ENCODE results near the gene TNPO1.

Gene TNPO1

DNA sequence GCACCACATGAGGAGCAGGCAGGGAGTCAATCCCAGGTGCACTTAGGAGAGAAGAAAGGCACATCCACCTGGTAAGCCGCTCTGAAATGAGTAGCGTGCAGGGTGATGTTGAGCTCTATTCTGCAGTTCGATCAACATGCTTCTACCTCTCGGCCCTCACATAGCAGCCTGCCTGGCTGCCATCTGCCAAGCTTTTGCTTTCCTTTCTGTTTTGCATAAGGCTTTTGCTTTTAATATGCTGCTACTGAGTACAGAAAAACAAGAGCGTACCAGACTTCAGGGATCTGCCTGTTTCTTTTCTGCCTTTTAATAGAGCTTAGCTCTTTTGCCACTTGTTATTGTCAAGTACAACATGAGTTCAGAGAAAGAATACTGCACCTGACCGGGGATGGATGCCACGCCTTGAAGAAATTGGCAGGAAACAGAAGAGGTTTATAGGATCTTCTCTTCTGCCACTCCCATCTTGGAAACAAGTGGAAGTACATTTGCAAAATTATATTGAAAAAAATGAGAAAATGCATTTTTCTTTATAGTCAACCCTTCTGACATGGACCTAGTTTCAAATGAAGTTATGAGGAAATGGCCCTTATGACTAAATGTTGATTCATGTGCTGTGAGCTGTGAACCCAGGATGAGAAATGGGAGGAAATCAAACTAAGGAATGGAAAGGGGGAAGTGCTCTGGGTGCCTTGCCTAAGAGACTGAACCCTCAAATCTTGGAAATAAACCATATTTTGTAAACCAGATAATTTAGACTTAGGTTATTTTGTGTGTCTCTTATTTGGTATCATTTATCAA, 135.4 kb downstream of the TNPO1 start:
- TF ChIP-seq, protein P1, sequence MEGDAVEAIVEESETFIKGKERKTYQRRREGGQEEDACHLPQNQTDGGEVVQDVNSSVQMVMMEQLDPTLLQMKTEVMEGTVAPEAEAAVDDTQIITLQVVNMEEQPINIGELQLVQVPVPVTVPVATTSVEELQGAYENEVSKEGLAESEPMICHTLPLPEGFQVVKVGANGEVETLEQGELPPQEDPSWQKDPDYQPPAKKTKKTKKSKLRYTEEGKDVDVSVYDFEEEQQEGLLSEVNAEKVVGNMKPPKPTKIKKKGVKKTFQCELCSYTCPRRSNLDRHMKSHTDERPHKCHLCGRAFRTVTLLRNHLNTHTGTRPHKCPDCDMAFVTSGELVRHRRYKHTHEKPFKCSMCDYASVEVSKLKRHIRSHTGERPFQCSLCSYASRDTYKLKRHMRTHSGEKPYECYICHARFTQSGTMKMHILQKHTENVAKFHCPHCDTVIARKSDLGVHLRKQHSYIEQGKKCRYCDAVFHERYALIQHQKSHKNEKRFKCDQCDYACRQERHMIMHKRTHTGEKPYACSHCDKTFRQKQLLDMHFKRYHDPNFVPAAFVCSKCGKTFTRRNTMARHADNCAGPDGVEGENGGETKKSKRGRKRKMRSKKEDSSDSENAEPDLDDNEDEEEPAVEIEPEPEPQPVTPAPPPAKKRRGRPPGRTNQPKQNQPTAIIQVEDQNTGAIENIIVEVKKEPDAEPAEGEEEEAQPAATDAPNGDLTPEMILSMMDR (IDR thresholded peaks at IDR 0.05; ENCODE audit: control insufficient read depth, extremely low read depth, insufficient read depth): no peak
- no peak for DNase-seq (ENCODE audit: low read depth)
- H3K4me3 ChIP-seq (ENCODE audit: low read depth, low read length): no peak overlapping the region

DNA sequence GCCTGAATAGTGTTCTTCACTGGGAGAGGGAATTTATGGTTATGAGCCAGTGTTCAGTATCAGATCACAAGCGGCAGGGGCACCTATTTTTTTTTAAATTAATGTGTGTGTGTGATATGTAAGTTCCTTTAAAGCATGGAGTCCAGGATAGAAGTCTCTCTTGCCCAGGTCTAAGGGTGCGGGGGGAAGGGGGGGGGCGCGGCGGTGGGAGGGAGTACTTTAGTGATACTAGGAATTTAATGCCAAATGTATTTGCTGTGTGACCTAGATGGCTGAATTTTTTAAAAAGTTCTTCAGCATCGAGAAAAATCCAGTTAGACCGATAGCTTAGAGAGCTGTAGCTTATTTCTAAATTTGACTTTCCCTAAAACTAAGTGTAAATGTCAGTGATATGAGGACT, 137.9 kb downstream of the TNPO1 start:
- TF ChIP-seq, protein P1 (IDR thresholded peaks at IDR 0.05; ENCODE audit: control insufficient read depth, extremely low read depth, insufficient read depth): no peak
- DNase-seq (ENCODE audit: low read depth): no peak
- no peak overlapping the region for H3K4me3 ChIP-seq (ENCODE audit: low read depth, low read length)

DNA sequence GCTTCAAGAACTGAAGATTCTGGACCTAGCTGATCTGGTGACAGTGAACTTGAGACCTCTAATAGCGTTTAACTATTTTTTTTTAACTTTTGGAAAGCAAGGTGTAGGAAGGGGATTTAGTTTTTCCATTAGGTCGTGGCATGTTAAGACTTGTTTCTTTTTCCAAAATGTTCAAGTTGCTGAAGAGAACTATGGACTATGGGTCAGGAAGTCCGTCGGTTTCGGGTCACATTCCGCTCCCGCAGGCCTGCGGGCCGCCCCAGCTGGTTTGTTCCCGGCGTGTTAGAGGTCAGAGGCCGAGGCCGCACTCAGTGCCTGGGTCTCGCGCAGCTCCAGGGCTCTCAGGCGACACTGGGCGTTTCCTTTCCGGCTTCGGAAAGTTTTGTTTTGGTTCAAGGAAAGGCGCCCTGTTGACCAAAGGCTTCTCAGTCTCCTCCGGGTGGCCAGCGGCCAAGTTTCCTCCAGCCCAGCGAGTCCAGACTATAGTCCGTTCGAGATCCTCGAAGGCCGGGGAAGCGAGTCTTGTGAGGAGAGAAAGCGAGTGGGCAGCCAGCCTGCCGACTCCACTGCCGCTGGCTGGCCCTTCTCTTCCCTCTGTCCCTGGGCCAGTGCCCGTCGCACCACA, 138.8 kb downstream of the TNPO1 start:
- no peak for DNase-seq (ENCODE audit: low read depth)

DNA sequence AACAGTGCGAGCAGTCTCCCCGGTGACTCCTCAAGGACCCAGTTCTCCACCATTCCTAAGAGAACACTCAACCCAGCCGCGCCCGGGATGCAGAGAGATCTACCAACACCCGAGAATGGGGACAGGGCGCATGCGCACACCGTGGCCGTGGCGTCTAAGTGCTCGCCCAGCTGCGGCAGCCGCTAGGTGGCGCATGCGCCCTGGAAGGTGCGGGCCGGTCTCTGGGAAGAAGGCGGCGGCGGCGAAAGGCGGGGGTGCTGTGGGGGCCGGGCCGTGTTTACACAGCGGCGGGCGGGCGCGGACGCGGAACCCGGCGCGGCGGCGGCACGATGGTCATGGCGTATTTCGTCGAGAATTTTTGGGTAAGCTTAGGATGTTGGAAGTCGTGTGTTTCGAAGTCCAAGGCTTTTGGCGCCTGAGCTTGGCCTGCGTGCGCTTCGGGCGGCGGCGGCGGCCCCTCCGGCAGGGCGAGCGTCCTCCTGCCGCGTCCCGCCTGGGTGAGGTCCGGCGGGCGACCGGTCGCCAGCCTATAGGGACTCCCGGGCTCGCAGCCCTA, 139.4 kb downstream of the TNPO1 start, which contains the start of gene FCHO2:
Gene FCHO2, plus strand, starts transcription at position 274 of the 556 bp plus-strand sequence. Its CDS starts 56 bp downstream, at position 330.
- TF ChIP-seq, protein P1 (IDR thresholded peaks at IDR 0.05; ENCODE audit: control insufficient read depth, extremely low read depth, insufficient read depth): peak; percentile 98
- peak; percentile 80 for DNase-seq (ENCODE audit: low read depth)
- peak within 1 kb of the TSS; percentile 58 for H3K4me3 ChIP-seq (ENCODE audit: low read depth, low read length)

More for the DNA sequence above, 138.8 kb downstream of the TNPO1 start:
- TF ChIP-seq, protein P1 (IDR thresholded peaks at IDR 0.05; ENCODE audit: control insufficient read depth, extremely low read depth, insufficient read depth): no peak
- peak overlapping the region; percentile 58 for H3K4me3 ChIP-seq (ENCODE audit: low read depth, low read length)

DNA sequence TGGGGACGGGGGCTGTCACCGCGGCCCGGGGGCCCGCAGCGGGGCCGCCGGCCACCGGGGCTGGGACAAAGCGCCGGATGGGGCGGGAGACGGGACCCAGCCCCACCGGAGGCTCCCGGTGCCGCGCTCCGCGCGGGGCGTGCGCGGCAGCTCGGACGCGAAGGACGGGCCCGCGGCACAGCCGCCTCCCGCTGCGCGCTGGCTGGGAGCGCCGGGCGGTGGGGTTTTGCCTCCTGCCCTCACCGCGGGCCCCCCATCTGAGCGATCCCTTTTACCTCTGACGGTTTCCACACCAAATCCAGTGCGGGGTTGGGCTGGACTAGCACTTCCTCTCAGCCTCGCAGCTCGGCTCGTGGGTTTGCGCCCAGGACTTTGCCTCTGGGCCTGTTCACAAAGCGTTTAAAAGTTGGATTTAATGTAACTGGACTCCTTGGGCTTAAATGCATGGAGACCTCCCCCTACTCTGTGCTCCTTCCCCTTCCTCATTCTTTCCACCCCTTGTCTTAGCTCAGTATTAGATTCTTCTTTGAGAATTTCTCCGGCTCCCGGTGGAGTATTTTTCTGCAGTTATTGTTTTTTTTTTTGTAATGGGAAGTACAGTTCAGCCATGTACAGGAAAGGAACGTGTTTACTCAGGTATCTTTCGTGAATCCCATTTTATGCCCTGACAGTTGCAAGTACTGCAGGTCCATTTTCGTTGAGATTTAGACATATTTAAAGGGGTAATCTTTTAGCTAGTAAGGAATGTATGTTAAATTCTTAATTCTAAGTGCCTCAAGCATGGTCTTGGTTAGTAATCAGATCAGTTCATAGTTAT, 140.1 kb downstream of the TNPO1 start:
- DNase-seq (ENCODE audit: low read depth): no peak
- TF ChIP-seq, protein P1 (IDR thresholded peaks at IDR 0.05; ENCODE audit: control insufficient read depth, extremely low read depth, insufficient read depth): no peak
- peak overlapping the region; percentile 58 for H3K4me3 ChIP-seq (ENCODE audit: low read depth, low read length)

DNA sequence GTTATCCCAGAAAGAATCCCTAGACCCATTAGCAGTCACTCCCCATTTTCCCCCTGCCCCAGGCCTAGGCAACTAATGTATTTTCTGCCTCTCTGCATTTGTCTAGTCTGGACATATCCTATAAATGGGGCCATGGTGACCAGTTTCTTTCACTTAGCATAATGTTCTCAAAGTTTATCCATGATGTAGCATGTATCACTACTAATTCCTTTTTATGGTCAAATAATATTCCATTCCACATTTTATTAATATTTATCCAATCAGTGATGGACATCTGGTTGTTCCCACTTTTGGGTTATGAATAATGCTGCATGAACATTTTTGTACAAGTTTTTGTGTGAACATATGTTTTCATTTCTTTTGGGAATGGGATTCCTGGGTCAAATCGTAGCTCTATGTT, 140.9 kb downstream of the TNPO1 start:
- peak overlapping the region; percentile 58 for H3K4me3 ChIP-seq (ENCODE audit: low read depth, low read length)
- TF ChIP-seq, protein P1 (IDR thresholded peaks at IDR 0.05; ENCODE audit: control insufficient read depth, extremely low read depth, insufficient read depth): no peak
- no peak for DNase-seq (ENCODE audit: low read depth)
